ENCODE results near the gene STX3.
"Not testable (repeated sequence)": the region's sequence is repeated elsewhere in the genome, so short reads cannot be mapped to it uniquely, and the experiment has no call there.

- not testable (repeated sequence) for TF ChIP-seq EZH2 (IDR thresholded peaks at IDR 0.05); POLR2AphosphoS5 (IDR thresholded peaks at IDR 0.05; ENCODE audit: borderline replicate concordance, low read depth, low read length); FOXP2 (optimal IDR thresholded peaks at IDR 0.05; ENCODE audit: control extremely low read depth, extremely low read length, insufficient read depth)
Observed at GRCh38 chr11:59849551-59849950, 94.4 kb downstream of the STX3 start.

All from SK-N-MC (cell line).